ENCODE data around the gene TENT4B. TPM values are rescaled to one million over a fixed set of nuclear protein-coding genes. Genes with fewer than 3 reads are reported as not detected.

TENT4B gene
- total RNA-seq, 4 donors from 2014 or later: 5.9 to 24.7 (median 12.7) TPM

DNA sequence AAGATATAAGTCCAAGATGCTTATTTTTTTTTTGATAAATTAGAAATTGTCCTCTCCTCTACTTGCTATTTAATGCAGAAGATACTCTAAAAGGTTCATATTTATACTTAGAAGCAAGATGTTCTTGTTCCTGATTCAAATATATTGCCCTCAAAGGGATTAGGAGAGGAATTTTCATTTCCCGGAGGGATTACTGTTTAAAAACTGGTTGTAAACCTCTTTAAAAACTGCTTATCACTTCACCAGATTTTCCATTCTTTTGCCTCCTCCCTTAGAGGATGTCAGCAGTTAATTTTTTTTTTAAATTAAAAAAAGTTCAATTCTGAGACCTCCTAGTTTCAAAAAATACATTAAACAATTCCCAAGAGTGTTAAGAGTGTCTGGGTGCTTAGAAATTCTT is 2.8 kb downstream of the TENT4B start:
- no peak for DNase-seq
- peak overlapping the region; percentile 16 to 96 for H3K27ac ChIP-seq
- no peaks in the 10 kb centered on the region for H3K4me1 ChIP-seq
- intact Hi-C loops (cut with DNase I; ENCODE audit: low total_unique reads): no loop called here
- no peaks in the 10 kb centered on the region for H3K9me3 ChIP-seq
- TF ChIP-seq POLR2A (IDR thresholded peaks at IDR 0.05) (no peak), CTCF (IDR thresholded peaks at IDR 0.05) (no peak)
- no peaks in the 10 kb centered on the region for H3K36me3 ChIP-seq
- no peaks in the 10 kb centered on the region for H3K27me3 ChIP-seq
- H3K4me3 ChIP-seq: peak overlapping the region; percentile 80 to 91

GRCh38 chr16:50156590-50156989 is 3.5 kb downstream of the TENT4B start:
- Histone ChIP-seq H3K4me1 (no peaks in the 10 kb centered on the region), H3K9me3 (no peaks in the 10 kb centered on the region)

DNA sequence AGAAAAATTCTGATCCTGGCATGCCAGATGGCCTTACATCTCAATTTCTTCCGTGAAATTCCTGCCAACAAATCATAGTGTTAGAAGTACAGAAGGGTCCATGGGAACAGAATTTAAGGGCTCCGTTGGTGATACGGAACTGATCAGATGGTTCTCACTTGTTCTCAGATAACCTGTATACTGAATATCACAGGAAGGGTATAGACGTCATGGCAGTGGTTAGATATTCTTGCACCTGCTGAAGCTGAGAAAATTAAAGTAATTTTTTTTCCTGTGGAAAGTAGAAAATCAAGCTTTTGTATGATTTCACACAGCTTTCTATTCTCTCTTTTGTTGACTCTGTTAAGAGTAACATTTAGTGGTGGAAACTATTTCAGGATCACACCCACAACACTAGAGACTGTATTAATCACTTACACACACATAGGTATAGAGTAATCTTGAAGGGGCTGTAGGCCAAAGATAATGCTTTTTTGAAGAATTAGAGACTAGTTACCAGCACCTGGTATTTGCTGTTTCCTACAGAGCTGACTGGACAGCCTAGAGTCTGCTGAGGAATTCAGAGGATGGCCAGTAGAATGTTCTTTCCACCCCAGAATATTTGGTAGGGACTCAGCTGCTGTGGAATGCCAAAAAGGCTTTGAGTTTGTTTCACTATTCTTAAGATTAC is 7.5 kb downstream of the TENT4B start:
- no peaks in the 10 kb centered on the region for H3K27me3 ChIP-seq
- peak overlapping the region in 1 of 2 donors; percentile 7 for H3K27ac ChIP-seq
- H3K4me3 ChIP-seq: no peak overlapping the region
- intact Hi-C loops (cut with DNase I; ENCODE audit: low total_unique reads): no loop called here
- H3K9me3 ChIP-seq: no peaks in the 10 kb centered on the region
- H3K4me1 ChIP-seq: no peaks in the 10 kb centered on the region
- DNase-seq: no peak
- TF ChIP-seq CTCF (IDR thresholded peaks at IDR 0.05) (no peak), POLR2A (IDR thresholded peaks at IDR 0.05) (no peak)
- H3K36me3 ChIP-seq: no peaks in the 10 kb centered on the region

More at GRCh38 chr16:50156590-50156989, 3.5 kb downstream of the TENT4B start:
- intact Hi-C loops (cut with DNase I; ENCODE audit: low total_unique reads): no loop called here
- Histone ChIP-seq H3K27ac (peak overlapping the region; percentile 16 to 96), H3K36me3 (no peaks in the 10 kb centered on the region), H3K4me3 (peak overlapping the region in 1 of 2 donors; percentile 91), H3K27me3 (no peaks in the 10 kb centered on the region)
- TF ChIP-seq CTCF (IDR thresholded peaks at IDR 0.05): no peak
- TF ChIP-seq POLR2A (IDR thresholded peaks at IDR 0.05): no peak
- no peak for DNase-seq

GRCh38 chr16:50161950-50162349 is 8.8 kb downstream of the TENT4B start:
- Histone ChIP-seq H3K4me3 (no peak overlapping the region), H3K4me1 (no peaks in the 10 kb centered on the region), H3K27ac (no peak overlapping the region), H3K36me3 (no peaks in the 10 kb centered on the region), H3K9me3 (no peaks in the 10 kb centered on the region), H3K27me3 (no peaks in the 10 kb centered on the region)
- intact Hi-C loops (cut with DNase I; ENCODE audit: low total_unique reads): no loop called here
- no peak for DNase-seq
- no peak for TF ChIP-seq CTCF (IDR thresholded peaks at IDR 0.05)
- TF ChIP-seq POLR2A (IDR thresholded peaks at IDR 0.05): no peak

DNA sequence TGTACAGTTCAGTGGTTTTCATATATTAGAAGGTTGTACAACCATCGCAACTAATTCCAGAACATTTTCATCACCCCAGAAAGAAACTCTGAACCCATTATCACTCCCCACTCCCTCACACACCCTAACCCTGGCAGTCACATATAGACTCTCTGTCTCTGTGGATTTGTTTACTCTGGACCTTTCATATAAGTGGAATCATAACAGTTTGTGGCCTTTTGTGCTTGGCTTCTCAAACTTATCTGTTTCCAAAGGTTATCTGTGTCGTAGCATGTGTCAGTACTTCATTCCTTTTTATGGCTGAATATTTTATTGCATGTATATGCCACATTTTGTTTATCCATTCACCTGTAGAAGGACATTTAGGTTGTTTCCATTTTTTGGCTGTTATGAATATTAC is 12.4 kb downstream of the TENT4B start:
- no peak for DNase-seq
- H3K27ac ChIP-seq: no peak overlapping the region
- intact Hi-C loops (cut with DNase I; ENCODE audit: low total_unique reads): no loop called here
- no peaks in the 10 kb centered on the region for H3K27me3 ChIP-seq
- H3K36me3 ChIP-seq: no peaks in the 10 kb centered on the region
- H3K4me1 ChIP-seq: peaks cover 0 to 11% of the 10 kb centered on the region in 2 donors
- TF ChIP-seq POLR2A (IDR thresholded peaks at IDR 0.05) (no peak), CTCF (IDR thresholded peaks at IDR 0.05) (no peak)
- H3K4me3 ChIP-seq: no peak overlapping the region
- no peaks in the 10 kb centered on the region for H3K9me3 ChIP-seq
